Adrenal gland (tissue), 12 donors: Measurements from ENCODE around the gene ANKRD33B. TPM values are rescaled to one million over a fixed set of nuclear protein-coding genes. Genes with fewer than 3 reads are reported as not detected.

Experiments used
- DNase-seq, 7 donors: peaks; one replicate each; pipeline ENCODE4 v3.0.0-alpha.2; 2019 to 2020
- H3K27ac ChIP-seq, 5 donors: fragments of 200-600 bp; sonication (generic) in 4 of 5; 1 replicate in 3 of 5; 2 replicates in 2 of 5; pipeline versions ENCODE4 v1.5.1 to v1.8.0; 2016 to 2020; ENCODE audit warnings: mild to moderate bottlenecking in 1 of 5
- H3K27me3 ChIP-seq: fragments of 200-600 bp; 2 replicates; pipeline ENCODE4 v1.8.0; 2021
- H3K36me3 ChIP-seq, 2 donors: fragments of 200-600 bp; replicated peaks in 1 of 2; 1 replicate in 1 of 2; 2 replicates in 1 of 2; pipeline versions ENCODE4 v1.5.1 to v1.8.0; 2018 to 2022
- H3K4me1 ChIP-seq, 2 donors: fragments of 200-600 bp; replicated peaks in 1 of 2; 1 replicate in 1 of 2; 2 replicates in 1 of 2; pipeline versions ENCODE4 v1.5.1 to v1.8.0; 2018 to 2021
- H3K4me3 ChIP-seq, 4 donors: fragments of 200-600 bp; sonication (generic) in 3 of 4; one replicate each; pipeline ENCODE4 v1.5.1; 2016 to 2018
- H3K9me3 ChIP-seq, 3 donors: fragments of 200-600 bp; sonication (generic) in 1 of 3; replicated peaks in 1 of 3; 1 replicate in 2 of 3; 2 replicates in 1 of 3; pipeline versions ENCODE4 v1.5.1 to v1.8.0; 2016 to 2021
- POLR2A ChIP-seq, 2 donors: fragments of 450-650 bp; IDR thresholded peaks; one replicate each; pipeline ENCODE4 v1.6.1; 2017; ENCODE audit warnings: antibody characterized with exemption in 2 of 2, mild to moderate bottlenecking in 2 of 2, moderate library complexity in 1 of 2
- WGBS, 4 donors: extraction: QIAGEN DNeasy Blood & Tissue Kit in 2 of 4; methylation state at CpG; one replicate each; pipeline versions ENCODE4 v1.1.5 to v1.1.7; 2013 to 2017; 5-methylcytosine and 5-hydroxymethylcytosine counted together
- intact Hi-C, 2 donors: fragments of 100-400 bp; cut with DNase I; formaldehyde crosslinking; loops; one replicate each; pipeline versions ENCODE4 v1.14.1 to v1.15.0; 2022 to 2023
- polyA plus RNA-seq, 3 donors: library from polyadenylated mRNA; stranded (reverse); fragments of 200-250 nt in 2 of 3; fragments of 350-450 nt in 1 of 3; fragmentation: Illumina TruSeq in 1 of 3; extraction: RNeasy Lipid Tissue Mini Kit (QIAGEN cat#74804) in 1 of 3; gene quantifications; one replicate each; pipeline ENCODE4 v1.2.3, GENCODE V29; 2013 to 2014
- total RNA-seq, 9 donors: library from RNA; depleted of rRNA in 4 of 9; stranded (reverse); fragments of >200 nt in 4 of 9; fragments of 120-200 nt in 1 of 9; fragmentation: NEBNext Ultra II Directional in 1 of 9; extraction: Animal tissue kit (Norgen Biotek cat#: 25700) in 1 of 9; gene quantifications; one replicate each; pipeline versions ENCODE4 v1.1.0 to v1.2.4, GENCODE V29; 2013 to 2023
- TF ChIP-seq, protein P1 (sequence below), 6 experiments: fragments of 450-650 bp in 4 of 6; fragments of 200-600 bp in 2 of 6; sonication (generic) in 1 of 6; IDR thresholded peaks; 1 replicate in 5 of 6; 2 replicates in 1 of 6; pipeline versions ENCODE4 v1.5.1 to v1.8.0; 2016 to 2021; ENCODE audit warnings: antibody characterized with exemption in 6 of 6, mild to moderate bottlenecking in 2 of 6, moderate library complexity in 1 of 6
- donor health status: healthy with polysubstance abuse.
- donor health status: Bipolar disorder and iron deficiency.
- donor health status: DM: yes; HTN: yes; CAD: no.
- donor health status: DM: no; HTN: no; CAD: no.
- donor health status: DM: no; HTN: no; CAD: no.
- donor health status: DM: yes; HTN: yes; CAD: no.

Gene ANKRD33B
- total and polyA plus RNA-seq, 12 donors, result 0.14 to 0.69 (median 0.23) TPM

DNA sequence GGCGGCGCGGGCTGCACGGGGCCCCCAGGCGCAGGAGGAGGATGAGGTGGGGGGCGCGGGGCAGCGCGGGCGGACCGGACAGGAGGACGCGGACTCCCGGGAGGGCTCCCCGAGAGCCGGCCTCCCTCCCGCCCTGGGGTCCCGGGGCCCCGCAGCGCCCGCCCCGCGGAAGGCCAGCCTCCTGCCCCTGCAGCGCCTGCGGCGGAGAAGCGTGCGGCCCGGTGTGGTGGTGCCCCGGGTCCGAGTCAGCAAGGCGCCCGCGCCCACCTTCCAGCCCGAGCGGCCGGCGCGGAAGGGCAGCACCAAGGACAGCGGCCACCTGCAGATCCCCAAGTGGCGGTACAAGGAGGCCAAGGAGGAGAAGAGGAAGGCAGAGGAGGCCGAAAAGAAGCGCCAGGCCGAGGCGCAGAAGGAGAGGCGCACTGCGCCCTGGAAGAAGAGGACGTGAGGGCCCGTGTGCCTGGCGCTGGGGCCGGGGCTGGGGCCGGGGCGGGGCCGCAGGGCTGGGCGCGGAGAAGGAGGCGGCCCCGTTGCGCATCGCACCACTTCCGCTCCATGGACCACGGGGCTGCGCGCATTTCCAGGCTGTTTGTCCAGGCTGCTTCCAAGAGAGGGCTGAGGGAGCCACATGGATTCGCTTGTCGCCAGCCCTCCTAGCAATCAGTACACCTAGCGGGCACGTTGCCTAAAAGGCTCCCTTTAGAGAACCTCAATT is 86.0 kb downstream of the ANKRD33B start:
- no peak overlapping the region for H3K27ac ChIP-seq
- 19 to 50% (median 28%) methylated on average over 12 to 68 of the region's 68 CpGs for WGBS, 4 donors
- no peaks in the 10 kb centered on the region for H3K4me1 ChIP-seq
- no peaks in the 10 kb centered on the region for H3K36me3 ChIP-seq
- intact Hi-C loops, result no loop called here
- no peaks in the 10 kb centered on the region for H3K9me3 ChIP-seq
- H3K27me3 ChIP-seq, result peaks cover 16% of the 10 kb centered on the region
- TF ChIP-seq POLR2A (IDR thresholded peaks at IDR 0.05), result no peak
- TF ChIP-seq, protein P1, sequence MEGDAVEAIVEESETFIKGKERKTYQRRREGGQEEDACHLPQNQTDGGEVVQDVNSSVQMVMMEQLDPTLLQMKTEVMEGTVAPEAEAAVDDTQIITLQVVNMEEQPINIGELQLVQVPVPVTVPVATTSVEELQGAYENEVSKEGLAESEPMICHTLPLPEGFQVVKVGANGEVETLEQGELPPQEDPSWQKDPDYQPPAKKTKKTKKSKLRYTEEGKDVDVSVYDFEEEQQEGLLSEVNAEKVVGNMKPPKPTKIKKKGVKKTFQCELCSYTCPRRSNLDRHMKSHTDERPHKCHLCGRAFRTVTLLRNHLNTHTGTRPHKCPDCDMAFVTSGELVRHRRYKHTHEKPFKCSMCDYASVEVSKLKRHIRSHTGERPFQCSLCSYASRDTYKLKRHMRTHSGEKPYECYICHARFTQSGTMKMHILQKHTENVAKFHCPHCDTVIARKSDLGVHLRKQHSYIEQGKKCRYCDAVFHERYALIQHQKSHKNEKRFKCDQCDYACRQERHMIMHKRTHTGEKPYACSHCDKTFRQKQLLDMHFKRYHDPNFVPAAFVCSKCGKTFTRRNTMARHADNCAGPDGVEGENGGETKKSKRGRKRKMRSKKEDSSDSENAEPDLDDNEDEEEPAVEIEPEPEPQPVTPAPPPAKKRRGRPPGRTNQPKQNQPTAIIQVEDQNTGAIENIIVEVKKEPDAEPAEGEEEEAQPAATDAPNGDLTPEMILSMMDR (IDR thresholded peaks at IDR 0.05), result no peak
- no peak for DNase-seq
- no peak overlapping the region for H3K4me3 ChIP-seq

DNA sequence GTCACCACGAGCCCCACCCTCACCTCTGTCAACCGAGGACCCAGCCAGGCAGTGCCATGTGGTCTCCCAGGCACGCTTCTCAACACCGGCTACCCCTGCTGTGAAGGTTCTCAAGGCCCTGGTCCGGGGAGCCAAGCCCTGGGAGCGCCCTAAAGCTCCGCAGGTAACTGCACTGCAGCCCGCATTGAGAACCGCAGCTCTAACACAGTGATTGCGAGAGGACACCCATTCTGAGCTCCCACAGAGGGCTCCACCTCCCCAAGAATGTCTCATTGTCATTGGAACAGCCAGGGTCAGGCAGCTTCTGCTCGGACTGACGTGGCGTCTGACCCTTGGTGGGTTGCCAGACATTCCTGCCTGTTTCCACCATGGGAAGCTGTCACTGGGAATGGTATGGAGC is 88.3 kb downstream of the ANKRD33B start:
- H3K4me3 ChIP-seq, result no peak overlapping the region
- H3K4me1 ChIP-seq, result no peaks in the 10 kb centered on the region
- intact Hi-C loops, result no loop called here
- no peak overlapping the region for H3K27ac ChIP-seq
- H3K36me3 ChIP-seq, result no peaks in the 10 kb centered on the region
- WGBS, 4 donors, result 77 to 87% (median 81%) methylated on average over 3 to 13 of the region's 13 CpGs
- H3K9me3 ChIP-seq, result no peaks in the 10 kb centered on the region
- peaks cover 16% of the 10 kb centered on the region for H3K27me3 ChIP-seq
- no peak for DNase-seq
- TF ChIP-seq, protein P1 (IDR thresholded peaks at IDR 0.05), result no peak
- no peak for TF ChIP-seq POLR2A (IDR thresholded peaks at IDR 0.05)

GRCh38 chr5:10652606-10653005 is 88.7 kb downstream of the ANKRD33B start:
- no peak overlapping the region for H3K27ac ChIP-seq
- WGBS, 4 donors, result 53 to 87% (median 83%) methylated on average over 4 to 8 of the region's 8 CpGs

DNA sequence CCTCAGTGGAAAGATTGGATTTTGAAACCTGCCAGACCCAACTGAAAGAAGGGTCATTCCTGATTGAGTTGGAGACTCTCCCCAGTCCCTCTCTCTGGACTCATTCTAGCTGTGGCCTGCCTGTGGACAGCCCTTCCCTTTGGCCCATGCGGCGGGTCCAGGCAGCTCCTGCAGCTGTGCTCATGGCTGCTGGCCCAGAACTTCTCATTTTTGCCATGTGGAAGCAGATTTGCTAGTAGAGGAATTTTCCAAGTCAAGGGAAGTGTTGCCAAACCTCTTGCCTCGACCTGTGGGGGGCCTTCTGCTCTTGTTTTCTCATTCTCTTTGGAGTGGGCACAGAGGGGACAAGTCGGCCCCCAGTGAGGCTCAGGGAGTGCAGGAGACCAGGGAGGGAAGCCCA is 89.2 kb downstream of the ANKRD33B start:
- Histone ChIP-seq H3K27ac (no peak overlapping the region), H3K36me3 (no peaks in the 10 kb centered on the region), H3K27me3 (peaks cover 16% of the 10 kb centered on the region), H3K4me3 (no peak overlapping the region), H3K4me1 (no peaks in the 10 kb centered on the region), H3K9me3 (no peaks in the 10 kb centered on the region)
- 44 to 48% (median 46%) methylated on average over 2 to 4 of the region's 4 CpGs for WGBS, 4 donors
- TF ChIP-seq, protein P1 (IDR thresholded peaks at IDR 0.05), result no peak
- TF ChIP-seq POLR2A (IDR thresholded peaks at IDR 0.05), result no peak
- intact Hi-C loops, result no loop called here
- no peak for DNase-seq

More at GRCh38 chr5:10652606-10653005, 88.7 kb downstream of the ANKRD33B start:
- Histone ChIP-seq H3K4me1 (no peaks in the 10 kb centered on the region), H3K36me3 (no peaks in the 10 kb centered on the region), H3K9me3 (no peaks in the 10 kb centered on the region), H3K27me3 (peaks cover 16% of the 10 kb centered on the region), H3K4me3 (no peak overlapping the region)
- intact Hi-C loops, result no loop called here
- no peak for DNase-seq
- TF ChIP-seq POLR2A (IDR thresholded peaks at IDR 0.05), result no peak
- TF ChIP-seq, protein P1 (IDR thresholded peaks at IDR 0.05), result no peak
